Liver (tissue), 9 donors: Measurements from ENCODE around the gene RNF183. TPM values are rescaled to one million over a fixed set of nuclear protein-coding genes. Genes with fewer than 3 reads are reported as not detected.

Source experiments
- DNase-seq: peaks from one replicate; pipeline ENCODE4 v3.0.0-alpha.2; 2017; ENCODE audit warnings: low spot score
- H3K27ac ChIP-seq, 2 donors: one replicate each; pipeline ENCODE4 v1.7.0; 2013; ENCODE audit warnings: inconsistent platforms in 2 of 2, low read length in 2 of 2, control low read depth in 1 of 2, low read depth in 1 of 2, mild to moderate bottlenecking in 1 of 2
- H3K27me3 ChIP-seq, 4 donors: one replicate each; pipeline versions ENCODE4 v1.6.1 to v1.7.0; 2013; ENCODE audit warnings: low read length in 3 of 4, inconsistent platforms in 1 of 4, mild to moderate bottlenecking in 1 of 4, moderate library complexity in 1 of 4; ENCODE audit not compliant: control insufficient read depth in 4 of 4, insufficient read depth in 4 of 4
- H3K36me3 ChIP-seq, 4 donors: one replicate each; pipeline versions ENCODE4 v1.6.1 to v1.7.0; 2013; ENCODE audit warnings: low read length in 3 of 4, mild to moderate bottlenecking in 3 of 4, low read depth in 1 of 4, moderate library complexity in 1 of 4; ENCODE audit not compliant: control insufficient read depth in 4 of 4, insufficient read depth in 3 of 4
- H3K4me1 ChIP-seq, 4 donors: one replicate each; pipeline versions ENCODE4 v1.6.1 to v1.7.0; 2013; ENCODE audit warnings: low read length in 3 of 4, mild to moderate bottlenecking in 3 of 4, moderate library complexity in 1 of 4; ENCODE audit not compliant: control insufficient read depth in 4 of 4, insufficient read depth in 4 of 4
- H3K4me3 ChIP-seq, 3 donors: one replicate each; pipeline versions ENCODE4 v1.6.1 to v1.7.0; 2013; ENCODE audit warnings: low read length in 3 of 3, control low read depth in 1 of 3, low read depth in 1 of 3, mild to moderate bottlenecking in 1 of 3
- H3K9ac ChIP-seq, 2 donors: one replicate each; pipeline ENCODE4 v1.7.0; 2013; ENCODE audit warnings: low read length in 2 of 2, mild to moderate bottlenecking in 2 of 2, moderate library complexity in 2 of 2, control low read depth in 1 of 2, low read depth in 1 of 2
- H3K9me3 ChIP-seq, 4 donors: one replicate each; pipeline versions ENCODE4 v1.6.1 to v1.7.0; 2013; ENCODE audit warnings: low read length in 3 of 4; ENCODE audit not compliant: control insufficient read depth in 4 of 4
- EGR1 ChIP-seq, 2 donors: IDR thresholded peaks; 2 replicates each; pipeline ENCODE4 v1.6.1; 2016 to 2018; ENCODE audit warnings: antibody characterized with exemption in 2 of 2, low read depth in 2 of 2
- FOXA1 ChIP-seq: IDR thresholded peaks from 2 replicates; pipeline ENCODE4 v1.6.1; 2016; ENCODE audit warnings: antibody characterized with exemption
- FOXA2 ChIP-seq: IDR thresholded peaks from 2 replicates; pipeline ENCODE4 v1.6.1; 2016; ENCODE audit warnings: antibody characterized with exemption
- GABPA ChIP-seq, 2 donors: IDR thresholded peaks in 1 of 2; conservative IDR thresholded peaks in 1 of 2; 2 replicates each; pipeline ENCODE4 v1.6.1; 2016; ENCODE audit warnings: antibody characterized with exemption in 2 of 2, mild to moderate bottlenecking in 1 of 2, moderate library complexity in 1 of 2
- HNF4A ChIP-seq, 2 donors: conservative IDR thresholded peaks; 2 replicates each; pipeline ENCODE4 v1.6.1; 2016; ENCODE audit warnings: antibody characterized with exemption in 2 of 2, mild to moderate bottlenecking in 2 of 2
- HNF4G ChIP-seq: IDR thresholded peaks from 2 replicates; pipeline ENCODE4 v1.6.1; 2016; ENCODE audit warnings: antibody characterized with exemption
- JUND ChIP-seq, 2 donors: IDR thresholded peaks; 2 replicates each; pipeline ENCODE4 v1.6.1; 2016; ENCODE audit warnings: antibody characterized with exemption in 2 of 2
- MAX ChIP-seq: IDR thresholded peaks from 2 replicates; pipeline ENCODE4 v1.6.1; 2016; ENCODE audit warnings: antibody characterized with exemption
- NR2F2 ChIP-seq: IDR thresholded peaks from 2 replicates; pipeline ENCODE4 v1.6.1; 2016; ENCODE audit warnings: antibody characterized with exemption
- RAD21 ChIP-seq, 2 donors: IDR thresholded peaks; 2 replicates each; pipeline ENCODE4 v1.6.1; 2016; ENCODE audit warnings: antibody characterized with exemption in 2 of 2, mild to moderate bottlenecking in 2 of 2
- REST ChIP-seq: IDR thresholded peaks from 2 replicates; pipeline ENCODE4 v1.6.1; 2016; ENCODE audit warnings: antibody characterized with exemption, mild to moderate bottlenecking
- RXRA ChIP-seq, 2 donors: IDR thresholded peaks; 2 replicates each; pipeline ENCODE4 v1.6.1; 2017 to 2018; ENCODE audit warnings: antibody characterized with exemption in 2 of 2, mild to moderate bottlenecking in 1 of 2
- SP1 ChIP-seq: IDR thresholded peaks from 2 replicates; pipeline ENCODE4 v1.6.1; 2018; ENCODE audit warnings: antibody characterized with exemption, mild to moderate bottlenecking
- YY1 ChIP-seq: IDR thresholded peaks from 2 replicates; pipeline ENCODE4 v1.6.1; 2016; ENCODE audit warnings: antibody characterized with exemption, mild to moderate bottlenecking
- WGBS: extraction: QIAGEN DNeasy Blood & Tissue Kit; methylation state at CpG from one replicate; pipeline ENCODE4 v1.1.7; 2013; 5-methylcytosine and 5-hydroxymethylcytosine counted together
- polyA plus RNA-seq, 2 donors: library from polyadenylated mRNA; stranded (reverse) in 1 of 2; unstranded in 1 of 2; fragments of 200-250 nt in 1 of 2; fragments of >200 nt in 1 of 2; fragmentation: Nextera tagmentation in 1 of 2; extraction: Ambion mirVana in 1 of 2; gene quantifications; one replicate each; pipeline versions ENCODE4 v1.2.1 to v1.2.3, GENCODE V29; 2013 to 2015
- total RNA-seq, 2 donors: library from RNA; depleted of rRNA; stranded (reverse); fragments of >200 nt; gene quantifications; one replicate each; pipeline ENCODE4 v1.2.3, GENCODE V29; 2014
- TF ChIP-seq, protein P1 (sequence below): fragments of 150-350 bp; IDR thresholded peaks from 2 replicates; pipeline ENCODE4 v1.5.1; 2017; ENCODE audit warnings: improper control_type of control experiment, low read depth, low read length; ENCODE audit not compliant: missing input control
- TF ChIP-seq, protein P2 (sequence below): IDR thresholded peaks from 2 replicates; pipeline ENCODE4 v1.6.1; 2016; ENCODE audit warnings: antibody characterized with exemption
- TF ChIP-seq, protein P3 (sequence below): IDR thresholded peaks from 2 replicates; pipeline ENCODE4 v1.6.1; 2016; ENCODE audit warnings: antibody characterized with exemption
- donor health status: healthy.
- donor health status: healthy.
- donor health status: healthy.
- donor health status: healthy.
- donor health status: healthy.

RNF183 gene
- total and polyA plus RNA-seq, 4 donors = 0.07 TPM; not detected in 3

- Histone ChIP-seq H3K27ac (no peak overlapping the region), H3K4me3 (peak overlapping the region in 2 of 3 donors; percentile 39 to 73), H3K36me3 (no peaks in the 10 kb centered on the region), H3K9ac (no peak overlapping the region), H3K27me3 (no peaks in the 10 kb centered on the region), H3K4me1 (peaks cover 4 to 7% (median 5%) of the 10 kb centered on the region in 4 donors), H3K9me3 (no peaks in the 10 kb centered on the region)
- DNase-seq = no peak
- TF ChIP-seq HNF4G (no peak), FOXA1 (no peak), JUND (IDR thresholded peaks at IDR 0.05) (no peak), EGR1 (IDR thresholded peaks at IDR 0.05; ENCODE audit: low read depth in 2 of 2) (no peak), SP1 (no peak), HNF4A (conservative IDR thresholded peaks at IDR 0.05) (no peak), GABPA (IDR thresholded peaks at IDR 0.05 in 1 of 2, conservative IDR thresholded peaks at IDR 0.05 in 1 of 2) (no peak)
- 45% methylated on average over 14 of the region's 14 CpGs for WGBS
Measured at GRCh38 chr9:113350107-113350661, 47.0 kb upstream of the RNF183 start.

DNA sequence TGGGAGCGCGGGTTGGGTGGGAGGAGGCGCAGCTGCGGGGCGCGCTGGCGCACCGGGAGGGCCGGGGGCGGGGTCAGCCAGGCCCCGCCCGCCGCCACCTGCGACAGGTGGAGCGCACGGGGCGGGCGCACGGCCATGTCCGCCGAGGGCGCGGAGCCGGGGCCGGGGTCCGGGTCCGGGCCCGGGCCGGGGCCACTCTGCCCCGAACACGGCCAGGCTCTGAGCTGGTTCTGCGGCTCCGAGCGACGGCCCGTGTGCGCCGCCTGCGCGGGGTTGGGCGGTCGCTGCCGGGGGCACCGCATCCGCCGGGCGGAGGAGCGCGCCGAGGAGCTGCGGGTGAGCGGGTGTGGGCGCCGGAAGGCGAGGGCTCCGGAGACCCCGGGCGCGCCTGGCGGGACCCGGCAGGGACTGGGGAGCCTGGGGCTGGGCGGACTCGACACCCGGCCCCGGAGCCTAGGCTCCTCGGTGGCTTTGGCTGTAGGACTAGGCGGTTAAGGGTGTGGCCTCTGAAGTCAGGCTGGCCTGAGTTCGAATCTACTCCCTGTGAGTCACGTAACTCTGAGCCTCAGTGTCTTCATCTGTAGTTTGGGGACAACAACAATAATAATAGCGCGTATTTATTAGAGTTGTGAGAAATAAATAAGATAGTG is 46.4 kb upstream of the RNF183 start, which contains the start of gene BSPRY:
Gene BSPRY, plus strand, starts transcription at position 97 of the 650 bp plus-strand sequence. Its CDS starts 39 bp downstream, at position 136.
- Histone ChIP-seq H3K9me3 (no peaks in the 10 kb centered on the region), H3K27ac (no peak within 1 kb of the TSS), H3K4me3 (peak within 1 kb of the TSS in 2 of 3 donors; percentile 39 to 73), H3K36me3 (no peaks in the 10 kb centered on the region), H3K27me3 (no peaks in the 10 kb centered on the region), H3K9ac (no peak within 1 kb of the TSS), H3K4me1 (peaks cover 4 to 7% (median 5%) of the 10 kb centered on the region in 4 donors)
- no peak for TF ChIP-seq JUND (IDR thresholded peaks at IDR 0.05)
- TF ChIP-seq, protein P1, sequence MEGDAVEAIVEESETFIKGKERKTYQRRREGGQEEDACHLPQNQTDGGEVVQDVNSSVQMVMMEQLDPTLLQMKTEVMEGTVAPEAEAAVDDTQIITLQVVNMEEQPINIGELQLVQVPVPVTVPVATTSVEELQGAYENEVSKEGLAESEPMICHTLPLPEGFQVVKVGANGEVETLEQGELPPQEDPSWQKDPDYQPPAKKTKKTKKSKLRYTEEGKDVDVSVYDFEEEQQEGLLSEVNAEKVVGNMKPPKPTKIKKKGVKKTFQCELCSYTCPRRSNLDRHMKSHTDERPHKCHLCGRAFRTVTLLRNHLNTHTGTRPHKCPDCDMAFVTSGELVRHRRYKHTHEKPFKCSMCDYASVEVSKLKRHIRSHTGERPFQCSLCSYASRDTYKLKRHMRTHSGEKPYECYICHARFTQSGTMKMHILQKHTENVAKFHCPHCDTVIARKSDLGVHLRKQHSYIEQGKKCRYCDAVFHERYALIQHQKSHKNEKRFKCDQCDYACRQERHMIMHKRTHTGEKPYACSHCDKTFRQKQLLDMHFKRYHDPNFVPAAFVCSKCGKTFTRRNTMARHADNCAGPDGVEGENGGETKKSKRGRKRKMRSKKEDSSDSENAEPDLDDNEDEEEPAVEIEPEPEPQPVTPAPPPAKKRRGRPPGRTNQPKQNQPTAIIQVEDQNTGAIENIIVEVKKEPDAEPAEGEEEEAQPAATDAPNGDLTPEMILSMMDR = no peak
- WGBS = 3% methylated on average over 71 of the region's 71 CpGs
- DNase-seq = peak; percentile 46

- Histone ChIP-seq H3K27ac (no peak overlapping the region), H3K4me3 (peak overlapping the region in 1 of 3 donors; percentile 73), H3K36me3 (no peaks in the 10 kb centered on the region), H3K4me1 (peaks cover 5 to 7% (median 6%) of the 10 kb centered on the region in 4 donors), H3K27me3 (no peaks in the 10 kb centered on the region), H3K9me3 (no peaks in the 10 kb centered on the region), H3K9ac (no peak overlapping the region)
- WGBS = 24% methylated on average over 13 of the region's 13 CpGs
- no peak for DNase-seq
- no peak for TF ChIP-seq YY1
- no peak for TF ChIP-seq FOXA2
- TF ChIP-seq, protein P1 = no peak
- no peak for TF ChIP-seq RXRA (IDR thresholded peaks at IDR 0.05)
- no peak for TF ChIP-seq MAX
- TF ChIP-seq RAD21 (IDR thresholded peaks at IDR 0.05) = no peak
- TF ChIP-seq, protein P2, sequence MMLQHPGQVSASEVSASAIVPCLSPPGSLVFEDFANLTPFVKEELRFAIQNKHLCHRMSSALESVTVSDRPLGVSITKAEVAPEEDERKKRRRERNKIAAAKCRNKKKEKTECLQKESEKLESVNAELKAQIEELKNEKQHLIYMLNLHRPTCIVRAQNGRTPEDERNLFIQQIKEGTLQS = no peak
- no peak for TF ChIP-seq NR2F2
- TF ChIP-seq REST = no peak
- TF ChIP-seq, protein P3, sequence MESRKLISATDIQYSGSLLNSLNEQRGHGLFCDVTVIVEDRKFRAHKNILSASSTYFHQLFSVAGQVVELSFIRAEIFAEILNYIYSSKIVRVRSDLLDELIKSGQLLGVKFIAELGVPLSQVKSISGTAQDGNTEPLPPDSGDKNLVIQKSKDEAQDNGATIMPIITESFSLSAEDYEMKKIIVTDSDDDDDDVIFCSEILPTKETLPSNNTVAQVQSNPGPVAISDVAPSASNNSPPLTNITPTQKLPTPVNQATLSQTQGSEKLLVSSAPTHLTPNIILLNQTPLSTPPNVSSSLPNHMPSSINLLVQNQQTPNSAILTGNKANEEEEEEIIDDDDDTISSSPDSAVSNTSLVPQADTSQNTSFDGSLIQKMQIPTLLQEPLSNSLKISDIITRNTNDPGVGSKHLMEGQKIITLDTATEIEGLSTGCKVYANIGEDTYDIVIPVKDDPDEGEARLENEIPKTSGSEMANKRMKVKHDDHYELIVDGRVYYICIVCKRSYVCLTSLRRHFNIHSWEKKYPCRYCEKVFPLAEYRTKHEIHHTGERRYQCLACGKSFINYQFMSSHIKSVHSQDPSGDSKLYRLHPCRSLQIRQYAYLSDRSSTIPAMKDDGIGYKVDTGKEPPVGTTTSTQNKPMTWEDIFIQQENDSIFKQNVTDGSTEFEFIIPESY = no peak
- no peak for TF ChIP-seq GABPA (IDR thresholded peaks at IDR 0.05 in 1 of 2, conservative IDR thresholded peaks at IDR 0.05 in 1 of 2)
- no peak for TF ChIP-seq JUND (IDR thresholded peaks at IDR 0.05)
Measured at GRCh38 chr9:113349066-113349444, 45.9 kb upstream of the RNF183 start.
